Measurements from ENCODE around the gene COL3A1.

The COL3A1 gene

DNA sequence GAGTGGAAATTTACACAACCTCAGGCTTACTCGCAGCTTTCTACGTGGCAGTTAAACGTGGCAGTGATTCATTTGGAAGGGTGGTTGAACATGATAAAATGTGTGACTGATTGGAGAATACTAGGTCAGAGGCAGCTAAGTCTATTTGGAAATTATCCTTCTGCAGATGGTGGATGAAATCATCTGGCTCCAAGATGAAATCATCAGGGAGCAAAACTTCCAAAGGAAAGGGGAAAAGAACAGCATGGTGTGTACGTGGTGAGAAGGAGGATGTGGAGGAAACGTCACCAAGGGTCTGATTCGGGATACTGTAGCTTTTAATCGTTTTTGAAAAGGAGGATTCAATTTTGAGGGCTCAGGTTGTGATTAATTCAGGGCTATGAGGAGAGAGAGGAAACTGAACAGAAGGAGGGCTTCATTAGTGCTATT, 47.9 kb downstream of the COL3A1 start:
- Mint-ChIP-seq H3K9me3 (peaks cover 3% of the 10 kb centered on the region), H3K27ac (no peak overlapping the region), H3K36me3 (no peaks in the 10 kb centered on the region), H3K4me1 (no peaks in the 10 kb centered on the region), H3K4me3 (no peak overlapping the region)
- DNase-seq (ENCODE audit: low spot score in 2 of 2) (no peak), ATAC-seq (no peak)

DNA sequence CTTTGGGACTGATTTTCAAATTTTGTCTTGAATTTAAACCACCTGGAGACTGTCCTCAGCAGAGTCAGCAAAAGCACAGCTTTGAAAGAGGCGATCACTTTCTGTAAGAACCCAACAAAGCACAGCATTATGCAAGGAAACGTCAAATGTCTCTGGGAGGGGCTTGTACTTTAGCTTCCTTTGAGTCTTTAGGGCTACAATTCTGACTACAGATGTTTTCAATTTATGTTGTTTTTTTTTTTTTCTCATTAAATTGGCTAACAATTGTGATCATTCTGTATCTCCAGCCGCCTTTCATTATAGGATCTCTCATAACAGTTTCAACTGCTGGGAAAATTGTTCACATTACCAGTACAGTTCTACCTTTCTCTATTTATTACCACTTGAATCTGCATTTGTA, 48.3 kb downstream of the COL3A1 start:
- Mint-ChIP-seq H3K4me1 (no peaks in the 10 kb centered on the region), H3K9me3 (peaks cover 3% of the 10 kb centered on the region), H3K4me3 (no peak overlapping the region), H3K36me3 (no peaks in the 10 kb centered on the region), H3K27ac (no peak overlapping the region)
- no peak for ATAC-seq
- DNase-seq (ENCODE audit: low spot score in 2 of 2): no peak

DNA sequence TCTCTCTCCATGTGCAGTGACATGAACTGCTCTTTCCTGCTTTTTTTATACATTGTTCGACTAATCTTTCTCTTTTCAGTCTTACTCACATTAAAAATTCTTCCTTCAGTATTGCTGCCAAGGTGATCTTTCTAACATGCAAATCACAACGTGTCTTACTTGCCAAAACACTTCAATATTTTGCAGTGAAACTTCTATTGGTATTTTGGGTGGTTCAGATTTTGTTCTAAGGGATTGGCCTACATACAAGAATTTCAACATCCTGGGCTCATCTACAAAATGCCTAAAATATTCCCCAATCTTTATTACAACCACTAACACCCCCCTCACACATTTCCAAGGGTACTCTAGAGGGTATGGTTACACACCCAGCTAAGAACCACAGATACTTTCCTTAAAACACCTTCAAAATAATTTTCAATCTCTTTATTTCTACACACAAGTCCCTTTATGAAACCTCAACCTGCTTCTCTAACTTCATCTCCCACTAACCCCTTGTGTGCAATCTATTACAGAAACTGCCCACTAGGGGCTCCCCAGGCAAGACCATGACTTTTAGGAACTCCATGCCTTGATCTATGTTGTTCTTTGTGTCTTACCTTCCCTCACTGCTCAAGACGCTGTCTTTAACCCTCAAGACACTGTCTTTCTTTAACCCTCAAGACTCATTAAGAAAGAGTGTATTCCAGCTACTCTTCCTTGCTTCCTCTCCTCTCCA, 50.9 kb downstream of the COL3A1 start:
- no peaks in the 10 kb centered on the region for H3K4me1 Mint-ChIP-seq
- no peaks in the 10 kb centered on the region for H3K36me3 Mint-ChIP-seq
- ATAC-seq: no peak
- no peak overlapping the region for H3K27ac Mint-ChIP-seq
- DNase-seq (ENCODE audit: low spot score in 2 of 2): no peak
- H3K9me3 Mint-ChIP-seq: no peaks in the 10 kb centered on the region
- H3K4me3 Mint-ChIP-seq: no peak overlapping the region

- Mint-ChIP-seq H3K27ac (no peak overlapping the region), H3K36me3 (no peaks in the 10 kb centered on the region), H3K4me3 (no peak overlapping the region), H3K9me3 (no peaks in the 10 kb centered on the region), H3K4me1 (no peaks in the 10 kb centered on the region)
- DNase-seq (ENCODE audit: low spot score in 2 of 2) (no peak), ATAC-seq (no peak)
Observed at GRCh38 chr2:189037518-189037917, 63.3 kb downstream of the COL3A1 start.

DNA sequence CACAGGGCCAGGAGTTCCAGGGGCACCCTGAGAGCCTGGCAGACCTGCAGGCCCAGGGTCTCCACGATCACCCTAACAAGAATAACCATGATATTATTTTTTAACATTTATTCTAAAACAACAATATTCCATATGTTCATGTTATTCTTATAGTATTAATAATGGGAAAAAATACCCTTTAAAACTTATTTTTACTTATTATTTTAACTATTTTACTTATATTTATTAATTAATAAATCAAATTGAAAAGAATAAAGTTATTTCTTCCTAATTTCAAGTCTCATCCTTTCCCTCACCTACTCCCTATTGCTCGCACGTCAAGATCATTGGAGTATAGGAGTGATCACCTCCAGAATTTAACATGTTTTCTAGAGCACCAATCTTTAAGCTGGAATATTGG, 71.7 kb downstream of the COL3A1 start:
- no peak for DNase-seq (ENCODE audit: low spot score in 2 of 2)
- ATAC-seq: no peak
- H3K9me3 Mint-ChIP-seq: no peaks in the 10 kb centered on the region
- H3K36me3 Mint-ChIP-seq: no peaks in the 10 kb centered on the region
- no peak overlapping the region for H3K4me3 Mint-ChIP-seq
- no peak overlapping the region for H3K27ac Mint-ChIP-seq
- H3K4me1 Mint-ChIP-seq: no peaks in the 10 kb centered on the region

DNA sequence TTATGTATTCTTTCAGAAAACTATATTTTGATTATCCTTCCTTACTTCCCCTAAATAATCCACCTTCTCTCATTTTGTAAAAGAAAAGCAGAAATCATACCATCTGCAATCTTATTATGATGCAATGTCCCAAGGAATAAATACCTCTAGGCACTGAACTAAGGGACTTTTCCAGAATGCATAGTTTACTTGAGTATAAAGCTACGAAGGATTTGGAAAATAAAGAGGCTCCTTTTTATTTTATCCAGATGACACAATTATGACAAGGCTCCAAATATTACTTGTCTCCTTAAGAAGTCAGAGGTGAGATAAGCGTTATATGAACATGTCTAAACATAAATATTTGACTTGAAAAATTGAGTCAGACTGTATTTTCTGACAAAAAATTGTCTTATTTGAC, 72.1 kb downstream of the COL3A1 start:
- Mint-ChIP-seq H3K4me3 (no peak overlapping the region), H3K36me3 (no peaks in the 10 kb centered on the region), H3K9me3 (no peaks in the 10 kb centered on the region), H3K4me1 (no peaks in the 10 kb centered on the region), H3K27ac (no peak overlapping the region)
- ATAC-seq (no peak), DNase-seq (ENCODE audit: low spot score in 2 of 2) (no peak)

- Mint-ChIP-seq H3K27ac (no peak overlapping the region), H3K36me3 (no peaks in the 10 kb centered on the region), H3K9me3 (no peaks in the 10 kb centered on the region), H3K4me1 (no peaks in the 10 kb centered on the region), H3K4me3 (no peak overlapping the region)
- ATAC-seq (no peak), DNase-seq (ENCODE audit: low spot score in 2 of 2) (no peak)
Observed at GRCh38 chr2:189047171-189047888, 73.2 kb downstream of the COL3A1 start.

GRCh38 chr2:189048189-189048588, 74.0 kb downstream of the COL3A1 start:
- H3K36me3 Mint-ChIP-seq: no peaks in the 10 kb centered on the region
- no peak overlapping the region for H3K27ac Mint-ChIP-seq
- no peaks in the 10 kb centered on the region for H3K4me1 Mint-ChIP-seq
- ATAC-seq (no peak), DNase-seq (ENCODE audit: low spot score in 2 of 2) (no peak)
- H3K4me3 Mint-ChIP-seq: no peak overlapping the region
- H3K9me3 Mint-ChIP-seq: no peaks in the 10 kb centered on the region

DNA sequence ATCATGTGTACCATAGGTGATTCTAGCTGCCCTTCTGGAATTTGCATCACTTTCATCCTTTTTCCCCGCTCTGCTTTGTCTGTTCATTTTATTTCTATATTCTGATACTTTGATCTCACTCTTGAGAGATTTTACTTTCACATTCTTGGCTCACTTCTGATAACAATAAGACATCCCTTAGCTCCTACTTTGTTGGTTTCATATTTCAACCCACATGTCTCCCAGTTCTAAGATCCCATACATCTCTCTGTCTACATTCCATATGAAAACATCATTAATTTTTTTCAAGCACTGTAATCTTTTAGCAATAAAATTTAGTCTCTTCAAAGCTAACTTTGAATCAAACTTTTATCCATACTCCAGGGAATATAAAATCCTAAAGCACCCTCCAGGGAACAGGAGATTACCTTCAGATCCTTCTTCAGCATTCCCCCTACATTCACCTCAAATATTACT, 75.6 kb downstream of the COL3A1 start:
- DNase-seq (ENCODE audit: low spot score in 2 of 2) (no peak), ATAC-seq (no peak)
- Mint-ChIP-seq H3K4me3 (no peak overlapping the region), H3K4me1 (no peaks in the 10 kb centered on the region), H3K9me3 (no peaks in the 10 kb centered on the region), H3K36me3 (no peaks in the 10 kb centered on the region), H3K27ac (no peak overlapping the region)

- Mint-ChIP-seq H3K4me3 (no peak overlapping the region), H3K27ac (no peak overlapping the region), H3K4me1 (no peaks in the 10 kb centered on the region), H3K9me3 (no peaks in the 10 kb centered on the region), H3K36me3 (no peaks in the 10 kb centered on the region)
- no peak for DNase-seq (ENCODE audit: low spot score in 2 of 2)
- no peak for ATAC-seq
Observed at GRCh38 chr2:189050165-189050712, 76.1 kb downstream of the COL3A1 start.

- no peaks in the 10 kb centered on the region for H3K36me3 Mint-ChIP-seq
- H3K4me1 Mint-ChIP-seq: no peaks in the 10 kb centered on the region
- H3K27ac Mint-ChIP-seq: no peak overlapping the region
- H3K9me3 Mint-ChIP-seq: no peaks in the 10 kb centered on the region
- ATAC-seq (no peak), DNase-seq (ENCODE audit: low spot score in 2 of 2) (no peak)
- H3K4me3 Mint-ChIP-seq: no peak overlapping the region
Observed at GRCh38 chr2:189056200-189057106, 82.3 kb downstream of the COL3A1 start.

DNA sequence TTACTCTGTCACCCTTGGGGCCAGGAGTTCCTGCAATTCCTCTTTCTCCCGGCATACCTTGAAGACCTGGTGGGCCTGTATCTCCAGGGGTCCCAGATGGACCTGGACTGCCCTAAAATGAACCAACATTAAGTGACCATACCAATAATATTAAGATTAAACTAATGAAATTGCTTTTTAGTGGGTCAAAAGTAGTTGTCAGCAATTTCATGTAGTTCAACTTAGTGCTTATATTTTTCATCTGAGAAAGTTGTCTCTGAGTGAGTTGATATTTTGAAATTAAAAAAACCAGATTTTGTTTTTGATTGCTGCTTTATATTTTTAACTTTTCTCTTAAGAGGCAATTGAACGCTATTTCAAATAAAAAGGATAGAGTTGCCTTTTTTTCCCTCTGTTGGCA, 83.1 kb downstream of the COL3A1 start:
- ATAC-seq (no peak), DNase-seq (ENCODE audit: low spot score in 2 of 2) (no peak)
- Mint-ChIP-seq H3K36me3 (no peaks in the 10 kb centered on the region), H3K4me1 (no peaks in the 10 kb centered on the region), H3K9me3 (no peaks in the 10 kb centered on the region), H3K4me3 (no peak overlapping the region), H3K27ac (no peak overlapping the region)

DNA sequence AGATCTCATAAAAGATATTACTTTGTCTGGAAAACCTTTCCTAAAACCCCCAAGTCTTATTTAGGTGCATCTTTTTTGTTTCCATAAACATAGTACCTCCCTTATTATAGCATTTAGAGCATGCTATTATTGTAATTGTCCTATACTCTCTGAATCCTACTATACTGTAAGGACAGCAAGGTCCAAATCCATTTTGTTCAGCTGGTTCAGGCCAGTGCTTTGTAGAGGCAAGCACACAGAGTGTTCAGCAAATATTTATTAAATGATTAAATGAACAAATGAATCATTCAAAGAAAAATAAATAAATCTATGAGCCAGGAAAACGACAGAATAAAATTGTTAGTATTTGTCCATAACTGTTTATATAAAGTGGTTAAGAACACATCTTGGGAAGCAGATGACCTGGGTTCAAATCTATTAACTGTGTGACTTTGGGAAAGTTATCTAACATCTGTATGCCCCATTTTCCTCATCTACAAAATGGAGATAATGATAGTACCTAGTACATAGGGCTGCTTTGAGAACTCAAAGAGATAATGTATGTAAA, 86.0 kb downstream of the COL3A1 start:
- H3K27ac Mint-ChIP-seq: no peak overlapping the region
- no peaks in the 10 kb centered on the region for H3K4me1 Mint-ChIP-seq
- H3K9me3 Mint-ChIP-seq: no peaks in the 10 kb centered on the region
- ATAC-seq: no peak
- H3K4me3 Mint-ChIP-seq: no peak overlapping the region
- DNase-seq (ENCODE audit: low spot score in 2 of 2): no peak
- no peaks in the 10 kb centered on the region for H3K36me3 Mint-ChIP-seq

All from stimulated activated effector memory CD8-positive, alpha-beta T cell treated with anti-CD3 and anti-CD28 coated beads, Interleukin-12 subunit alpha, Interleukin-12 subunit beta, amount 100 ng/mL, for 72 hours (primary cell).